A204.1 (cell line): Measurements from ENCODE around the gene FIBP.
"Not testable (repeated sequence)": the region's sequence is repeated elsewhere in the genome, so short reads cannot be mapped to it uniquely, and the experiment has no call there.

ENCODE experiments used
- FAIRE-seq: peaks from 2 replicates; lab custom pipeline; 2012; peaks lifted over from hg19 to GRCh38; lab: Jason Lieb, UNC

Gene FIBP

GRCh38 chr11:65859095-65859811 is 29.0 kb downstream of the FIBP start:
- peak; percentile 92 for FAIRE-seq

GRCh38 chr11:65858681-65859087 is 29.6 kb downstream of the FIBP start:
- FAIRE-seq, result no peak

- FAIRE-seq, result peak; percentile 92
Measured at GRCh38 chr11:65857853-65858680, 30.2 kb downstream of the FIBP start, which contains the start of gene CFL1. TSS of gene CFL1 (minus strand) at chr11:65858180. CDS start at chr11:65858099, 81 bp downstream.

- FAIRE-seq, result no peak
Measured at GRCh38 chr11:65857500-65857852, 30.8 kb downstream of the FIBP start.

- no peak for FAIRE-seq
Measured at GRCh38 chr11:65856689-65857499, 31.4 kb downstream of the FIBP start.

- no peak for FAIRE-seq
Measured at GRCh38 chr11:65855927-65856363, 32.3 kb downstream of the FIBP start.

GRCh38 chr11:65854852-65855837 is 33.1 kb downstream of the FIBP start:
- no peak for FAIRE-seq

- no peak for FAIRE-seq
Measured at GRCh38 chr11:65854161-65854592, 34.1 kb downstream of the FIBP start.

- no peak for FAIRE-seq
Measured at GRCh38 chr11:65853246-65853979, 34.9 kb downstream of the FIBP start.

GRCh38 chr11:65852508-65853245 is 35.6 kb downstream of the FIBP start:
- FAIRE-seq, result no peak

GRCh38 chr11:65851811-65852507 is 36.3 kb downstream of the FIBP start:
- no peak for FAIRE-seq

GRCh38 chr11:65851083-65851579 is 37.1 kb downstream of the FIBP start:
- no peak for FAIRE-seq

- FAIRE-seq, result no peak
Measured at GRCh38 chr11:65850217-65851082, 37.8 kb downstream of the FIBP start.

- FAIRE-seq, result no peak
Measured at GRCh38 chr11:65849771-65850216, 38.5 kb downstream of the FIBP start.

- FAIRE-seq, result no peak
Measured at GRCh38 chr11:65849366-65849765, 38.9 kb downstream of the FIBP start.

GRCh38 chr11:65848693-65849092 is 39.6 kb downstream of the FIBP start:
- not testable (repeated sequence) for FAIRE-seq

- no peak for FAIRE-seq
Measured at GRCh38 chr11:65847746-65848145, 40.5 kb downstream of the FIBP start.
